T-helper 1 cell treated with Interleukin-12 subunit alpha and Interleukin-12 subunit beta and Interleukin-4 antibody, amounts not matched to agents 30 μg/mL and 1 μg/mL, for 36 hours (primary cell): ENCODE measurements around the gene TRPM1.

Experiments
- H3K27ac Mint-ChIP-seq: one replicate; pipeline ENCODE4 v1.8.0; 2021; ENCODE audit warnings: mild to moderate bottlenecking, mixed read lengths
- H3K27me3 Mint-ChIP-seq: one replicate; pipeline ENCODE4 v1.8.0; 2021; ENCODE audit warnings: low read depth, mixed read lengths
- H3K36me3 Mint-ChIP-seq: one replicate; pipeline ENCODE4 v1.8.0; 2021; ENCODE audit warnings: low read depth, mixed read lengths
- H3K4me1 Mint-ChIP-seq: one replicate; pipeline ENCODE4 v1.8.0; 2021; ENCODE audit warnings: low read depth, mixed read lengths
- H3K4me3 Mint-ChIP-seq: one replicate; pipeline ENCODE4 v1.8.0; 2021; ENCODE audit warnings: mild to moderate bottlenecking, moderate library complexity, mixed read lengths
- H3K9me3 Mint-ChIP-seq: one replicate; pipeline ENCODE4 v1.8.0; 2021; ENCODE audit warnings: mixed read lengths

TRPM1 gene

DNA sequence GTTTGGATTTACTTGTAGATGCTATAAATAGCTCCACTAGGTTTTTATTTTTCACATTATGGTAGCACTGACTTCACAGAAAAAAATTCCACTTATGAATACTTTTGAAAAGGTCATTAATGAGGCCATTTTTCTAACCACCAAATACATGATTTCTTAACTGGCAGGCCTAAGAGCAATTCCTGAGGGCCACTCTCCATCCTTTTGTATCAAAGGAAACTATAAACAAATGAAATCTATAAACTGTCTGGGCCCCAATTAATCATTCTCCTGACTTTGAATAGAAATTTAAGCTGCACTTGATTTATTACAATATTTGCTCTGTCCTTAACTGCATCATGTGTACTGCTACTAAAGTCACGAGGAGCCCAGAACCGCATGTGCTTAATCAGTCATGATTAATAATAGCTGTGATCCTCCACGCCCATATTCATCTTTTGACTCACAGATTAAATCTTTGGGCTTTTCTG is 85.0 kb downstream of the TRPM1 start:
- Mint-ChIP-seq H3K36me3 (peaks cover 5% of the 10 kb centered on the region), H3K4me3 (no peak overlapping the region), H3K4me1 (peaks cover 15% of the 10 kb centered on the region), H3K9me3 (peaks cover 17% of the 10 kb centered on the region), H3K27me3 (peaks cover 10% of the 10 kb centered on the region), H3K27ac (no peak overlapping the region)

DNA sequence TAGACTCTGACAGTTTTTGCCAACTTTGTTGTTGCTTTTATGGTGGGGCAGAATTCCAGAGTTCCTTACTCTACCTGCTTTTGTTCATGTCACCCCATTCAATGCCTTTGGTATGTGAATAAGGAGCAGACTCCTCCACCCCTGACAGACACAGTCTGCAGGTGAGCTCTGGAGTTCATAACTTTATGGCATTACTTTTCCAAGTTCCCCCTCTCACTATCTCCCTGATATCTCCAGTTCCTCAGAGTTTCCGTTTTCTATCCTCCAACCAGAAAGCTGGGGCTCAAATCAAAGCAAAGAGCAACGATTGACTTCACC is 87.0 kb downstream of the TRPM1 start:
- peaks cover 13% of the 10 kb centered on the region for H3K27me3 Mint-ChIP-seq
- H3K36me3 Mint-ChIP-seq = peaks cover 5% of the 10 kb centered on the region
- no peak overlapping the region for H3K4me3 Mint-ChIP-seq
- peaks cover 15% of the 10 kb centered on the region for H3K4me1 Mint-ChIP-seq
- peak overlapping the region; percentile 29 for H3K27ac Mint-ChIP-seq
- peaks cover 17% of the 10 kb centered on the region for H3K9me3 Mint-ChIP-seq

DNA sequence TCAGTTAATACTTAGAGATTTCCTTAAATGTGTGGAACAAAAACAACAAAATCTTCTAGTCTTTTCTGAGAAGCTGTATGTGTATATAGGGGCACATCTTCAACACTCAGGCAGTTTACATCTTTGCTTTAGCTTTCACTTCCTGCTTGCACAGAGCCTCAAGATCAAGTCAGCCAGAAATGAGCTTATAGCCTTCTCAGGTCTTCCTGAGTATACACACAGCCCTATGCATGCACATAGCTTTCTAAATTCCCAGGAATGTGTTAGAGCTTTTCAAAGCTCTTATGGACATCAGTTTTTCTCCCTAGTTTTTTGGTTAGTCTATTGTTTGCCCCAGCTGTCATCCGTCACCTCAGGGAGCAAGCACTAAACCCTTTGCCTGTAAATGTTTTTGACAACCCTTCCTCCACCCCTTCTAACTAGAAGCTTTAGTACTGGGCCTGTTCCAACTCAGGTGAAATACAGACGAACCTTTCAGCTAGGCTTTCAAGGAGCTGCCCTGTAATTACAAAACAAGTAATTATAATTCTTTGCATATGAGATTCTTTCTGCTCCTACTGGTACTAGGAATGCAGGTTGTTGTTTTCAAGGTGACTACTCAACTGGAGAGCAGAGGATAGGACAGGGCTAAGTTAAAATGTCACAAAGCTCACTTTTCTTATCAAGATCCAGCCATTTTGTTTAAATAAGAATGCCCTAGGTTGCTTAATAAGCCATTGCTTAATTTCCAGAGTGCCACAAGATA is 87.5 kb downstream of the TRPM1 start:
- Mint-ChIP-seq H3K4me1 (peaks cover 19% of the 10 kb centered on the region), H3K36me3 (peaks cover 5% of the 10 kb centered on the region), H3K27ac (peak overlapping the region; percentile 0), H3K9me3 (peaks cover 17% of the 10 kb centered on the region), H3K27me3 (peaks cover 17% of the 10 kb centered on the region), H3K4me3 (no peak overlapping the region)

DNA sequence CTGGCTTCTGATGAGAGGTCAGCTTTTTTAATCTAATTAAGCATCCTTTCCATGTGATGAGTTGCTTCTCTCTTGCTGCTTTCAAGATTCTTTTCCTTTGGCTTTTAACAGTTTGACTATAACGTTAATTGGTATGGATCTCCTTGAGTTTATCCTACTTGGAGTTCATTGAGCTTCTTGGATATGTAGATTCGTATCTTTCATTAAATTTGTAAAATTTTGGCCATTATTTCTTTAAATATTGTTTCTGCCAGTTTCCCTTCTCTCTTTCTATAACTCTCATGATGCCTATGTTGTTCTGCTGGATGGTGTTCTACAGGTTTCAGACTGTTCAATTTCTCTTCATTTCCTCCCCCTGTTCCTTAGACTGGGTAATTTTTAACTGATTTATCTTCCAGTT is 89.1 kb downstream of the TRPM1 start:
- H3K36me3 Mint-ChIP-seq = peaks cover 5% of the 10 kb centered on the region
- H3K4me1 Mint-ChIP-seq = peaks cover 22% of the 10 kb centered on the region
- no peak overlapping the region for H3K27ac Mint-ChIP-seq
- peaks cover 28% of the 10 kb centered on the region for H3K27me3 Mint-ChIP-seq
- H3K4me3 Mint-ChIP-seq = no peak overlapping the region
- H3K9me3 Mint-ChIP-seq = peaks cover 17% of the 10 kb centered on the region

DNA sequence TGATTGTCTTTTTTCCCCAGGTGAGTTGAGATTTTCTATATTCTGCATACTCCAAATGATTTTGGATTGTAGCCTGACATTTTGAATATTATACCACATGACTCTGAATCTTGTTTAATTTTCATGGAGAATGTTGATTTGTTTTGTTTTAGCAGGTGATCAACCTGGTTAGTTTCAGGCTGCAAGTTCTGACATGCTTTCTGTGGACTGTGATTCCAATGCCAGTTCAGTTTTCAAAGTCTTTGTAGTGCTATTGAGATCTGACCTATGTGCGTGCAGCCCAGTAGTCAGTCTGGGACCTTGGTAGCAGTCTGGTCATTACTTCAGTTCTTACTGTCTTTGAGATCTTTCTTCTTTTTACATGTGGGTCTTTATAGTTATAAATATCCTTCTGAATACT is 91.5 kb downstream of the TRPM1 start:
- H3K27ac Mint-ChIP-seq = no peak overlapping the region
- H3K9me3 Mint-ChIP-seq = peaks cover 17% of the 10 kb centered on the region
- peaks cover 44% of the 10 kb centered on the region for H3K27me3 Mint-ChIP-seq
- peaks cover 5% of the 10 kb centered on the region for H3K36me3 Mint-ChIP-seq
- H3K4me1 Mint-ChIP-seq = peaks cover 24% of the 10 kb centered on the region
- H3K4me3 Mint-ChIP-seq = no peak overlapping the region

DNA sequence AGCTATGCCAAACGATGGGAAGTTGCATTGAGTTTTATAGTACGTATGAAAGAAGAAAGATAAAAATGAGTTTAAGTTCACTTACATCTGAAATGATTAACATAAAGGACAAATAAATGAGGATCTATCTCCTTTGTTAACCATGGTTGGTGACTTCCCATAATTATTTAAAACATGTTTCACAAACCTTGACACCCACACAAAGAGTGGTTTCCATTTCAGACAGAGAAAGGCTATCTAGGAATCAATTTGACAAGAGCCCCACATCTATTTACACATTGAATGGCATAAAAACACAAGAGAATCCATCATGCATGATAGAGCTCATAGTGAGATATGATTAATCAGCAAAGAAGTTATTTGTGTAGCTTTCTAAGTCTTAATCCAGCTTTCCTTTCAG is 95.9 kb downstream of the TRPM1 start:
- H3K9me3 Mint-ChIP-seq = no peaks in the 10 kb centered on the region
- H3K27ac Mint-ChIP-seq = no peak overlapping the region
- H3K27me3 Mint-ChIP-seq = peaks cover 61% of the 10 kb centered on the region
- H3K4me1 Mint-ChIP-seq = peaks cover 22% of the 10 kb centered on the region
- H3K4me3 Mint-ChIP-seq = no peak overlapping the region
- no peaks in the 10 kb centered on the region for H3K36me3 Mint-ChIP-seq

DNA sequence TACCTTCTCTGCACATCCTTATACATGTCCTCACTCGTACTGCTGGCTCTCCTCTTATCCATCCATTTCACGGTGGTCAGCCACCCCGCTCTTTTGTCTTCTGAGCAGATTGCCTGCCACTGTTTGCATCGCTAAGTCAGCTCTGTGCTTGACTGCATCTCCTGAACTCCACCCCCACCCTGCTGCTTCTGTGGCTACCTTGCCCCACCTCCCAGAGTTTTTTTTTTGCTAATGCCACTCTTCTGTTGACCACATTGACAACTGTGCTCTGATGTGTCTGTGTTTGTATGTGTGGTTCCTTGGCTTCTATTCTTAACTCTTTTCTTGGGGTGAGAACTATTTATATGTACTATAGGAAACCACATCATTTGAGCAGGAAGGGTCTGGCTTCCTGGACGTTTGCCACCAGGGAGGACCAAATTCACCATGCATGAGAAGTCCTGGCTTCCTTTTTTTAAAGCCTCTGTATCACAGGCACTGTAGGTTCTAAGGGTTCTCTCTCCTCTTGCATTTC is 97.2 kb downstream of the TRPM1 start:
- H3K9me3 Mint-ChIP-seq = no peaks in the 10 kb centered on the region
- no peaks in the 10 kb centered on the region for H3K36me3 Mint-ChIP-seq
- H3K4me1 Mint-ChIP-seq = peaks cover 19% of the 10 kb centered on the region
- H3K4me3 Mint-ChIP-seq = peak overlapping the region; percentile 51
- peak overlapping the region; percentile 4 for H3K27ac Mint-ChIP-seq
- peaks cover 65% of the 10 kb centered on the region for H3K27me3 Mint-ChIP-seq

DNA sequence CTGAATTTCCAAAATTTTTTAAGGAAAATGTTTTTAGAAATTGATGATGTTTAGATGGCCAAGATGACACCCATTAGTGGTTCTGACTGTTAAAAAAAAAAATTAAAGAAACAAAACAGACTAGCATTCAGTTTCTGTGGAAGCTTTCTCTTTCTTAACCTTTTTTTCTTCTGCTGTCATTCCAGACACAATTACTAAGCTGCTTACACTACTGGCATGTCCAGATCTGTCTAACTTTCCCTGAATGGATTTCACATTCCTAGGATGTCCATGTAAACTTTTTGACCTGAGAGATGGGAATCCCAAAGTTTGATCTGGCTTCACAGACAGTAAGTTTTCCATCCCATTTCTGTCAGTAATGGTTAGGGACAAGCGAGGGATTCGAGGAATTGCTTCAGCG is 99.8 kb downstream of the TRPM1 start:
- H3K36me3 Mint-ChIP-seq = no peaks in the 10 kb centered on the region
- H3K27me3 Mint-ChIP-seq = peaks cover 46% of the 10 kb centered on the region
- H3K4me1 Mint-ChIP-seq = peaks cover 16% of the 10 kb centered on the region
- no peaks in the 10 kb centered on the region for H3K9me3 Mint-ChIP-seq
- H3K27ac Mint-ChIP-seq = no peak overlapping the region
- no peak overlapping the region for H3K4me3 Mint-ChIP-seq

DNA sequence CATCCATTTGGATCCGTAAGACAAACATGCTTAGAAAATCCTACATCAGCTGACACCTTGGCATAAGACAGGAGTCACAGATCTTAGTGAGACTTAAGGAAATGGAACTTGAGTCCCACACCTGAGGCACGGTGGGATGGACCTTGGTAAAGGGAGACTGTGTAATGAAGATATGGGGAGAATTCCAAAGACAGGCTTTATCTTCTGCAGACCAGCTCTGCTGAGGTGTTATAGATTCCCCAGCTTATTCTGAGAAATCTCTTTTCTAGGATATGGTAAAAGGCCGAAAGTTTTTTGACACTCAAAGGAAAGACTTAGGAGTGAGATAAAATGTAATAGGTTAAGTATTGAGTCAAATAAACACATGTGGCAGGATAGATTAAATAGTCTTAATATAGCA is 101.8 kb downstream of the TRPM1 start:
- no peaks in the 10 kb centered on the region for H3K9me3 Mint-ChIP-seq
- H3K4me3 Mint-ChIP-seq = no peak overlapping the region
- H3K27ac Mint-ChIP-seq = no peak overlapping the region
- H3K4me1 Mint-ChIP-seq = peaks cover 10% of the 10 kb centered on the region
- H3K36me3 Mint-ChIP-seq = no peaks in the 10 kb centered on the region
- peaks cover 49% of the 10 kb centered on the region for H3K27me3 Mint-ChIP-seq

DNA sequence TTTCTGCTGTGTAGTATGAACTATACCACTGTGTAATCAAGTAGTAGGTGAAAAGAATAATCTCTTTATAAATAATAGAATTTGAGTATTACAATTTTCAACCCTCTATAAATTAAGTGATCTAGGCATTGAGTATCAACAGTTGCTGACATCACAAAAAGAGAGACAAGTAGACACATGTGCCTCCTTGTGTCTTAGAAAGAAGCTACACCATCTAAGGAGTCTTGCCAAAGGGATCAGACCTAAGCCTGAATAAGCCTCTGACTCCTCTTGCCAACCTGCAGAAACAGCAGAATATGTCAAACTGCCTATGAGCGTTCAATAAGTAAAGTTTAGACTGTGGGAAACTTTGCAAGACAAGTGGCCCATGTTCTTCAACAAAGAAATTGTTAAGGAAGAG is 104.3 kb downstream of the TRPM1 start:
- Mint-ChIP-seq H3K27ac (no peak overlapping the region), H3K9me3 (no peaks in the 10 kb centered on the region)

DNA sequence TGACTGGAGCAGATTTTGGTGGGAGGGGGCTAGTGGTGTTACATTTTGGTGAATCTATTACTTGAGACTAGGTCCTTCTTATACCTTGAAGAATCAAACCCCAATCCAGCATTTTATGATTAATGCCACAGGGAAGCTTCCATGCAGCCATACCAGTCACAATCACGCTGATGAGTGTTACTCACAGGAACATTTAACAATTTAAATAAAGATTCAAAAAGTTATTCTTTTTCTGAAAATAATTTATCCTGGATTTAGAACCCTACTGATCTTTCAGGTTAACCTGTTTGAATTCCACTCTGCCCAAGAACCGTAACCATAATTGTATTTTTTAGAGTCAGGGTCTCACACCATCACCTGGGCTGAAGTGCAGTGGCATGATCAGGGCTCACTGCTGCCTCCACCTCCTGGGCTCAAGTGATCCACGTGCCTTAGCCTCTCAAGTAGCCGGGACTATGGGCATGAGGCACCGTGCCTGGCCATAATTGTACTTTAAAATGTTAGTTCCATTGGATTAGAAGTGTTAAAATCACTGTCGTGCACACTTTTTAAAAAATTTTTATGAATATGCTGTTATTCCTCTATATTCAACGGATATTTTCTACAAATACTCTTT is 109.2 kb downstream of the TRPM1 start:
- H3K36me3 Mint-ChIP-seq = peaks cover 3% of the 10 kb centered on the region
- peaks cover 15% of the 10 kb centered on the region for H3K27me3 Mint-ChIP-seq
- H3K9me3 Mint-ChIP-seq = no peaks in the 10 kb centered on the region
- H3K27ac Mint-ChIP-seq = peak overlapping the region; percentile 81
- peak overlapping the region; percentile 80 for H3K4me3 Mint-ChIP-seq
- H3K4me1 Mint-ChIP-seq = peaks cover 16% of the 10 kb centered on the region

More for the DNA sequence above, 104.3 kb downstream of the TRPM1 start:
- no peak overlapping the region for H3K4me3 Mint-ChIP-seq
- H3K36me3 Mint-ChIP-seq = no peaks in the 10 kb centered on the region
- H3K27me3 Mint-ChIP-seq = peaks cover 37% of the 10 kb centered on the region
- peaks cover 3% of the 10 kb centered on the region for H3K4me1 Mint-ChIP-seq

DNA sequence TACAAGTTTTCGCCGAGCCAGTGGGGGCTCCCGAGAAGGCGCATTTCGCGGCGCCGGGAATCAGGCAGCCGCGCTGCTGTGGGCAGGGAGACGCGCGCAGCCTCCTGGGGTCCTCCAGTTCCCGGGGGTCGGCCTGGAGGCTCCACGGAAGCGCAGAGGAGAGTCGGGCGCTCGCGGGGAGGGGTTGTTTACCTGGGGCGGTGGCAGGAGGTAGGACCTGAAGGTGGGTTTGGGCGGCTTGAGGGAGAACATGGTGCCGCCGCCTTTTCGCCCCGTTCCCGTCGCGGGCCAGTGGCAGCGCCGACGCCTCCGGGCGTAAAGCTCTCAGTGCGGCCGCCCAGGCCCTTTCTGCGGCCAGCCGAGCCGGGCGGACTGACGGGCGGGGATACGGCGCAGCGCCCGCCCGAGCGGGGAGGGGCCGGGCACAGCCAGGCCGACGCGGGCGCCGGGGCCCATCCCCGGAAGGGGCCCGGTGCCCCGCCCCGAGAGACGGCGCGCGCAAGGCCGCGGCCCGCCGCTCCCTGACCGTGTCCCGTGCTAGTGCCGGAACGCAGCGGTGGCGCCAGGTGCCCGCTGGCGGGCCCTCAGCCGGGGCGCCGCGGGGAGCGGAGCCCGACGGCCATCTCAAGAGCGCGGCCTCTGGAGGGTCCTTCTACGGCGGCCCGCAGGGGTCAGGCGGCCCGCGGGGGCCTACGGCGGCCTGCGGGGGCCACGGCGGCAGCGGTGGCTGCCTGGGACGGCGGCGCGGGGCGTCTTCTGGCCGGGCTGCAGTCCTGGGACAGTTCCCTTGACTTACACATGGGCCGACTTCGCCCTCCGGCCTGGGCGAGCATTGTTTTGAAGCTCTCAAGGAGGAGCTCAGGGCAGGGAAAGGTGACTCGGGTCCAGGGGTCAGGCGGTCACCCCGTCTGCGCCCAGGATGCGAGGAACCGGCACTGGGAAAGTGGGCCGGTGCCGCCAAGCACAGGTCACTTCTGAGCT is 110.0 kb downstream of the TRPM1 start, which contains the start of gene MTMR10:
MTMR10 (minus strand) TSS at position 374 of the 981 bp plus-strand sequence; CDS start at position 252, 122 bp downstream.
- Mint-ChIP-seq H3K4me3 (peak within 1 kb of the TSS; percentile 93), H3K27me3 (peaks cover 15% of the 10 kb centered on the region), H3K4me1 (peaks cover 16% of the 10 kb centered on the region), H3K27ac (peak within 1 kb of the TSS; percentile 91), H3K36me3 (peaks cover 4% of the 10 kb centered on the region), H3K9me3 (no peaks in the 10 kb centered on the region)

DNA sequence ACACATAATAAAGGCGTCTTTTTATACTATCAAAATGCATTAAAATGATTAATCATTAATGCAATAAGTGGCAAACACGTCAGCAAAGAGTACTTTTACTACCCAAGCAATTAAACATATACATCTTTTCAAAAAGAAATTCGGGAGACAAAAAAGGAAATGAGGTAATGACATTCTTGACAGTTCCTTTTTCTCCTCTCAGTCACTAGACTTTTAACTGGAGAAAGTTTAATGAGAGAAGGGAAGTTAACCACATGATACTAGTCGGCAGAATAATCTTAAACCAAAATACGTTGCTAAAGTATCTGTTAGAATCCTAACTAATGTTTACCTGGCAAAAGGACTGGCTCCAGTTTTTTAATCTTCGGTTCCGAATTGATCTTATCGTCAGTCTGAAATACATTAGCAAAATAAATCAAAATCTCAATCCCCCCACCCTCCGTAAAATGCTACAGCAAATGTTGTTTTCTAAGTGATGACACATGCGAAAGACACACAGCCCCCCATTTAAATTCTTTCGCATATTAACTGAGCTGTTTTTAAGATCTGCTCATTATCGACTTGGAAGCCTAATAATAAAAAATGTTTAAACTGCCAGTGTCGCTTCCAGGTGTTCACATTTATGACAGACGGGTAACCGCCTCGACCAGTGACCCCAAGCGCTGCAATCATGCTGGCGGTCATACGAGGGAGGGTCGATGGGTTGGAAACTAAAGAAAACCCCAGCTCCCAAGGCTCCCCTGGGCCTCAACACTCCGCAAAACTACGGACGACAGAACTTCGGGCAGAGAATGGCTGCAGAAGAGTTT is 110.9 kb downstream of the TRPM1 start:
- H3K27me3 Mint-ChIP-seq = peaks cover 9% of the 10 kb centered on the region
- no peaks in the 10 kb centered on the region for H3K9me3 Mint-ChIP-seq

More for the DNA sequence above, 110.9 kb downstream of the TRPM1 start:
- H3K36me3 Mint-ChIP-seq = peaks cover 4% of the 10 kb centered on the region
- H3K4me3 Mint-ChIP-seq = peak overlapping the region; percentile 93
- H3K4me1 Mint-ChIP-seq = peaks cover 16% of the 10 kb centered on the region
- peak overlapping the region; percentile 91 for H3K27ac Mint-ChIP-seq
